SK-N-SH (cell line): ENCODE measurements around the gene RMND1.

Source experiments
- EP300 ChIP-seq, 2 experiments: IDR thresholded peaks; 2 replicates each; pipeline versions ENCODE4 v1.4.0 to v1.6.1; 2012; ENCODE audit warnings: borderline replicate concordance in 1 of 2, low read depth in 1 of 2, low read length in 1 of 2
- JUND ChIP-seq: IDR thresholded peaks from 2 replicates; pipeline ENCODE4 v1.4.0; 2012
- POLR2AphosphoS5 ChIP-seq: IDR thresholded peaks from 2 replicates; pipeline ENCODE4 v1.6.1; 2012; ENCODE audit warnings: low read depth, low read length
- RAD21 ChIP-seq: IDR thresholded peaks from 2 replicates; pipeline ENCODE4 v1.6.1; 2012; ENCODE audit warnings: mild to moderate bottlenecking, low read length
- SIN3A ChIP-seq: IDR thresholded peaks from 2 replicates; pipeline ENCODE4 v1.6.1; 2012; ENCODE audit warnings: low read depth, mild to moderate bottlenecking, low read length, moderate library complexity, borderline replicate concordance
- YY1 ChIP-seq: IDR thresholded peaks from 2 replicates; pipeline ENCODE4 v1.4.0; 2012; ENCODE audit warnings: low read depth, mild to moderate bottlenecking
- TF ChIP-seq, protein P1 (sequence below): IDR thresholded peaks from 2 replicates; pipeline ENCODE4 v1.6.1; 2012; ENCODE audit warnings: mild to moderate bottlenecking, low read depth, low read length, moderate library complexity
- TF ChIP-seq, protein P2 (sequence below): fragments of 200-600 bp; sonication (generic); IDR thresholded peaks from 2 replicates; pipeline ENCODE4 v1.6.1; 2017; ENCODE audit warnings: antibody characterized with exemption, mild to moderate bottlenecking, moderate library complexity

DNA sequence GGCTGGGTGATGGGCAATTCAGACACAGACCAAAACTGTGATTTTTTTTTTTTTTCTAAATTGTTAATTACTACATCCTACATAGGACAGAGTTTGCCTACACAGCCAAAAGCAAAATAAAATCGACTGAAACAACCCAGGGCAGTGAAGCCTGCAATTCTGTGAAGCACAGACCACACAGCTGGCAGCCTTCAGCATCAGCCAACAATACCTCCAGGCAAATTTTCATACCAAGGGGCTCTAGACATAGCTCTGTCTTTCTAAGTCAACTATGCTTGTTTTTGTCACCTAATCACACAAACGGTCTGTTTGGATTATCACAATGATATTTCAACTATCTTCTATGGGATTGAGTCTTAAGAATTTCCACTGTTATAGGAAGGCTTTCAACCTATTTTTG is 17.6 kb downstream of the RMND1 start:
- TF ChIP-seq POLR2AphosphoS5 (no peak), RAD21 (no peak), EP300 (IDR thresholded peaks at IDR 0.05; ENCODE audit: borderline replicate concordance in 1 of 2, low read depth in 1 of 2, low read length in 1 of 2) (no peak), SIN3A (no peak), YY1 (no peak), JUND (no peak)
- TF ChIP-seq, protein P1, sequence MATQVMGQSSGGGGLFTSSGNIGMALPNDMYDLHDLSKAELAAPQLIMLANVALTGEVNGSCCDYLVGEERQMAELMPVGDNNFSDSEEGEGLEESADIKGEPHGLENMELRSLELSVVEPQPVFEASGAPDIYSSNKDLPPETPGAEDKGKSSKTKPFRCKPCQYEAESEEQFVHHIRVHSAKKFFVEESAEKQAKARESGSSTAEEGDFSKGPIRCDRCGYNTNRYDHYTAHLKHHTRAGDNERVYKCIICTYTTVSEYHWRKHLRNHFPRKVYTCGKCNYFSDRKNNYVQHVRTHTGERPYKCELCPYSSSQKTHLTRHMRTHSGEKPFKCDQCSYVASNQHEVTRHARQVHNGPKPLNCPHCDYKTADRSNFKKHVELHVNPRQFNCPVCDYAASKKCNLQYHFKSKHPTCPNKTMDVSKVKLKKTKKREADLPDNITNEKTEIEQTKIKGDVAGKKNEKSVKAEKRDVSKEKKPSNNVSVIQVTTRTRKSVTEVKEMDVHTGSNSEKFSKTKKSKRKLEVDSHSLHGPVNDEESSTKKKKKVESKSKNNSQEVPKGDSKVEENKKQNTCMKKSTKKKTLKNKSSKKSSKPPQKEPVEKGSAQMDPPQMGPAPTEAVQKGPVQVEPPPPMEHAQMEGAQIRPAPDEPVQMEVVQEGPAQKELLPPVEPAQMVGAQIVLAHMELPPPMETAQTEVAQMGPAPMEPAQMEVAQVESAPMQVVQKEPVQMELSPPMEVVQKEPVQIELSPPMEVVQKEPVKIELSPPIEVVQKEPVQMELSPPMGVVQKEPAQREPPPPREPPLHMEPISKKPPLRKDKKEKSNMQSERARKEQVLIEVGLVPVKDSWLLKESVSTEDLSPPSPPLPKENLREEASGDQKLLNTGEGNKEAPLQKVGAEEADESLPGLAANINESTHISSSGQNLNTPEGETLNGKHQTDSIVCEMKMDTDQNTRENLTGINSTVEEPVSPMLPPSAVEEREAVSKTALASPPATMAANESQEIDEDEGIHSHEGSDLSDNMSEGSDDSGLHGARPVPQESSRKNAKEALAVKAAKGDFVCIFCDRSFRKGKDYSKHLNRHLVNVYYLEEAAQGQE: no peak
- TF ChIP-seq, protein P2, sequence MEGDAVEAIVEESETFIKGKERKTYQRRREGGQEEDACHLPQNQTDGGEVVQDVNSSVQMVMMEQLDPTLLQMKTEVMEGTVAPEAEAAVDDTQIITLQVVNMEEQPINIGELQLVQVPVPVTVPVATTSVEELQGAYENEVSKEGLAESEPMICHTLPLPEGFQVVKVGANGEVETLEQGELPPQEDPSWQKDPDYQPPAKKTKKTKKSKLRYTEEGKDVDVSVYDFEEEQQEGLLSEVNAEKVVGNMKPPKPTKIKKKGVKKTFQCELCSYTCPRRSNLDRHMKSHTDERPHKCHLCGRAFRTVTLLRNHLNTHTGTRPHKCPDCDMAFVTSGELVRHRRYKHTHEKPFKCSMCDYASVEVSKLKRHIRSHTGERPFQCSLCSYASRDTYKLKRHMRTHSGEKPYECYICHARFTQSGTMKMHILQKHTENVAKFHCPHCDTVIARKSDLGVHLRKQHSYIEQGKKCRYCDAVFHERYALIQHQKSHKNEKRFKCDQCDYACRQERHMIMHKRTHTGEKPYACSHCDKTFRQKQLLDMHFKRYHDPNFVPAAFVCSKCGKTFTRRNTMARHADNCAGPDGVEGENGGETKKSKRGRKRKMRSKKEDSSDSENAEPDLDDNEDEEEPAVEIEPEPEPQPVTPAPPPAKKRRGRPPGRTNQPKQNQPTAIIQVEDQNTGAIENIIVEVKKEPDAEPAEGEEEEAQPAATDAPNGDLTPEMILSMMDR: no peak
